Keratinocyte (primary cell): Measurements from ENCODE around the gene FAM193B. TPM values are rescaled to one million over a fixed set of nuclear protein-coding genes. Genes with fewer than 3 reads are reported as not detected.

Experiments
- DNase-seq: peaks from one replicate; pipeline ENCODE4 v3.0.0-alpha.2; 2011; ENCODE audit warnings: low read depth, missing footprints, low spot score
- FAIRE-seq: peaks from 2 replicates; lab custom pipeline; 2011; peaks lifted over from hg19 to GRCh38; lab: Jason Lieb, UNC
- H2AFZ ChIP-seq: 2 replicates; pipeline ENCODE4 v1.6.0; 2012; ENCODE audit warnings: low read length, control low read depth, inconsistent platforms; ENCODE audit not compliant: control insufficient read depth
- H3K27ac ChIP-seq: 2 replicates; pipeline ENCODE4 v1.5.1; 2011; ENCODE audit warnings: low read length; ENCODE audit not compliant: control insufficient read depth, insufficient read depth
- H3K27me3 ChIP-seq: 3 replicates; pipeline ENCODE4 v1.6.0; 2011; ENCODE audit warnings: low read length; ENCODE audit not compliant: control insufficient read depth, insufficient read depth; ENCODE audit errors: extremely low read depth
- H3K36me3 ChIP-seq, 2 experiments: 2 replicates in 1 of 2; 3 replicates in 1 of 2; pipeline ENCODE4 v1.5.1; 2011; ENCODE audit warnings: low read length in 2 of 2, mild to moderate bottlenecking in 1 of 2; ENCODE audit not compliant: control insufficient read depth in 2 of 2, insufficient read depth in 2 of 2; ENCODE audit errors: extremely low read depth in 1 of 2
- H3K4me1 ChIP-seq: 3 replicates; pipeline ENCODE4 v1.5.1; 2011; ENCODE audit warnings: low read length; ENCODE audit not compliant: control insufficient read depth, insufficient read depth; ENCODE audit errors: extremely low read depth
- H3K4me2 ChIP-seq: 3 replicates; pipeline ENCODE4 v1.6.0; 2011; ENCODE audit warnings: low read depth, low read length; ENCODE audit not compliant: control insufficient read depth, insufficient read depth; ENCODE audit errors: extremely low read depth
- H3K4me3 ChIP-seq, 3 experiments: fragments of 200-600 bp in 1 of 3; sonication (generic) in 1 of 3; 2 replicates in 2 of 3; 3 replicates in 1 of 3; pipeline ENCODE4 v1.5.1; 2011 to 2016; ENCODE audit warnings: low read length in 3 of 3, mild to moderate bottlenecking in 3 of 3, control low read depth in 2 of 3, inconsistent platforms in 1 of 3, low read depth in 1 of 3, mixed read lengths in 1 of 3, mixed run types in 1 of 3, moderate library complexity in 1 of 3; ENCODE audit not compliant: control insufficient read depth in 2 of 3, insufficient read depth in 2 of 3; ENCODE audit errors: extremely low read depth in 1 of 3
- H3K79me2 ChIP-seq: 2 replicates; pipeline ENCODE4 v1.6.0; 2012; ENCODE audit warnings: low read length; ENCODE audit not compliant: control insufficient read depth, insufficient read depth
- H3K9ac ChIP-seq: 3 replicates; pipeline ENCODE4 v1.6.0; 2011; ENCODE audit warnings: low read length; ENCODE audit not compliant: control insufficient read depth, insufficient read depth; ENCODE audit errors: extremely low read depth
- H3K9me1 ChIP-seq: 3 replicates; pipeline ENCODE4 v1.6.0; 2011; ENCODE audit warnings: low read length; ENCODE audit not compliant: control insufficient read depth, insufficient read depth; ENCODE audit errors: extremely low read depth
- H3K9me3 ChIP-seq: 2 replicates; pipeline ENCODE4 v1.5.1; 2012; ENCODE audit warnings: low read depth, low read length; ENCODE audit not compliant: control insufficient read depth
- H4K20me1 ChIP-seq: 3 replicates; pipeline ENCODE4 v1.6.0; 2011; ENCODE audit warnings: low read length; ENCODE audit not compliant: control insufficient read depth, insufficient read depth; ENCODE audit errors: extremely low read depth
- CTCF ChIP-seq, 3 experiments: IDR thresholded peaks in 1 of 3; conservative IDR thresholded peaks in 1 of 3; optimal IDR thresholded peaks in 1 of 3; 2 replicates in 2 of 3; 3 replicates in 1 of 3; pipeline versions ENCODE3 to v1.5.1; 2011; ENCODE audit warnings: low read length in 3 of 3, mild to moderate bottlenecking in 3 of 3, moderate library complexity in 2 of 3, control low read depth in 1 of 3, inconsistent platforms in 1 of 3; ENCODE audit not compliant: insufficient read depth in 2 of 3; ENCODE audit errors: extremely low read depth in 1 of 3
- EZH2 ChIP-seq: IDR thresholded peaks from one replicate; pipeline ENCODE4 v1.6.1; 2012; ENCODE audit warnings: inconsistent platforms, mild to moderate bottlenecking, low read length, moderate library complexity
- dilution Hi-C: fragments of 300-500 bp; cut with MboI; formaldehyde crosslinking; loops from one replicate; pipeline ENCODE4 v1.7.0; 2020; ENCODE audit warnings: low sequenced_read_pairs; ENCODE audit not compliant: extremely low pct_ligation_motif_present
- polyA plus RNA-seq, 5 experiments: library from polyadenylated mRNA; depleted of rRNA in 3 of 5; stranded (reverse) in 3 of 5; stranded (forward) in 1 of 5; unstranded in 1 of 5; fragments of >200 nt; gene quantifications; 1 replicate in 1 of 5; 2 replicates in 3 of 5; 3 replicates in 1 of 5; pipeline versions ENCODE4 v1.2.1 to v1.2.3, GENCODE V29; 2011 to 2012; ENCODE audit warnings: missing spikeins in 2 of 5, low read depth in 1 of 5, low replicate concordance in 1 of 5

The FAM193B gene
- polyA plus RNA-seq, 1 donor (not counting 4 experiments of a cell fraction or from before 2014, with no cell fraction given) = 27.5 TPM

- no peaks in the 10 kb centered on the region for H3K9me3 ChIP-seq
- dilution Hi-C loops = no loop called here
- H3K9ac ChIP-seq = no peak overlapping the region
- H3K9me1 ChIP-seq = no peaks in the 10 kb centered on the region
- no peak overlapping the region for H2AFZ ChIP-seq
- peaks cover 12% of the 10 kb centered on the region for H3K79me2 ChIP-seq
- no peak overlapping the region for H3K4me3 ChIP-seq
- no peak for FAIRE-seq
- DNase-seq = no peak
- no peak overlapping the region for H3K4me2 ChIP-seq
- H3K27me3 ChIP-seq = no peaks in the 10 kb centered on the region
- H3K36me3 ChIP-seq = peaks cover 35 to 39% of the 10 kb centered on the region in 2 experiments
- H3K27ac ChIP-seq = no peak overlapping the region
- H3K4me1 ChIP-seq = peaks cover 8% of the 10 kb centered on the region
- TF ChIP-seq EZH2 (no peak), CTCF (optimal IDR thresholded peaks at IDR 0.05 in 1 of 3, IDR thresholded peaks at IDR 0.05 in 1 of 3, conservative IDR thresholded peaks at IDR 0.05 in 1 of 3; ENCODE audit: extremely low read depth in 1 of 3, insufficient read depth in 2 of 3, low read length in 3 of 3) (peak in 2 of 3 experiments; percentile 6 to 16)
- H4K20me1 ChIP-seq = no peaks in the 10 kb centered on the region
Observed at GRCh38 chr5:177520916-177521513, 33.3 kb downstream of the FAM193B start.

GRCh38 chr5:177520271-177520670 lies 34.1 kb downstream of the FAM193B start:
- Histone ChIP-seq H3K4me1 (peaks cover 15% of the 10 kb centered on the region), H3K9me3 (no peaks in the 10 kb centered on the region), H3K27ac (no peak overlapping the region), H3K9me1 (no peaks in the 10 kb centered on the region), H4K20me1 (no peaks in the 10 kb centered on the region), H3K4me2 (no peak overlapping the region), H3K9ac (no peak overlapping the region), H3K79me2 (peaks cover 19% of the 10 kb centered on the region), H3K36me3 (peaks cover 34 to 37% of the 10 kb centered on the region in 2 experiments), H3K4me3 (no peak overlapping the region), H3K27me3 (no peaks in the 10 kb centered on the region), H2AFZ (no peak overlapping the region)
- dilution Hi-C loops = no loop called here
- FAIRE-seq = no peak
- TF ChIP-seq CTCF (optimal IDR thresholded peaks at IDR 0.05 in 1 of 3, IDR thresholded peaks at IDR 0.05 in 1 of 3, conservative IDR thresholded peaks at IDR 0.05 in 1 of 3; ENCODE audit: extremely low read depth in 1 of 3, insufficient read depth in 2 of 3, low read length in 3 of 3) (no peak), EZH2 (no peak)
- DNase-seq = no peak
